PC-3 (cell line): ENCODE results near the gene CACNA1E.

Experiments
- CTCF ChIP-seq: fragments of 300-600 bp; sonication (generic); conservative IDR thresholded peaks from 2 replicates; pipeline ENCODE4 v1.5.1; 2017; ENCODE audit warnings: antibody characterized with exemption, low read depth, mild to moderate bottlenecking, low read length
- EZH2phosphoT487 ChIP-seq: fragments of 300-600 bp; sonication (generic); IDR thresholded peaks from 2 replicates; pipeline ENCODE4 v1.6.1; 2018; ENCODE audit warnings: mild to moderate bottlenecking, antibody characterized with exemption, low read length, borderline replicate concordance

- no peak for TF ChIP-seq CTCF
- TF ChIP-seq EZH2phosphoT487: no peak
Measured at GRCh38 chr1:181551754-181552153, 68.4 kb downstream of the CACNA1E start.
